ENCODE data around the gene MTERF4. TPM values are rescaled to one million over a fixed set of nuclear protein-coding genes. Genes with fewer than 3 reads are reported as not detected.

Gene MTERF4
- total and polyA plus RNA-seq, 2 of the 8 experiments (the other 6 are each of a cell fraction or from before 2014, with no cell fraction given) = 25.9 to 28.5 TPM

DNA sequence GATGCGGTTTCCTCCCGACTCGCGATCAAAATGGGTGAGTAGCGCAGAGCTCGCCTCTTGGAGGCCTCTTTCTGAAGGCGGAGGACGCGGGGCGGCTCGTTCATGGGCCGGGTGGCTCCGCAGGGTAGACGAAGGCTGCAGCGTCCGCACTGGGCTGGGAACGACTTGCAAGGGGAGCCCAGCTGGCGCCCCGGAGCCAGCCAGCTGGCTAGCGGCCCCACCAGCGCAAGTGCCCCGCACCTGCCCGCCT lies 47.5 kb upstream of the MTERF4 start:
- Histone ChIP-seq H2BK20ac (ENCODE audit: low read length) (no peak overlapping the region), H3K4me3 (ENCODE audit: extremely low read depth in 1 of 4, insufficient read depth in 2 of 4, low read depth in 3 of 4, low read length in 4 of 4) (peak overlapping the region; percentile 71 to 83 (median 79)), H2AK5ac (ENCODE audit: low read depth, low read length) (no peak overlapping the region), H2AFZ (ENCODE audit: low read length) (peak overlapping the region; percentile 77; the same call in 1 of the 2 replicates), H3K56ac (replicated peaks; ENCODE audit: insufficient read length, low read depth, low read length) (no peak overlapping the region), H3K79me2 (ENCODE audit: control insufficient read depth in 1 of 2, insufficient read depth in 2 of 2, low read length in 2 of 2) (peaks cover 0 to 32% of the 10 kb centered on the region in 2 experiments; a peak in 2 of 4 replicates), H3K9me3 (ENCODE audit: insufficient read depth in 2 of 2, low read depth in 1 of 2, low read length in 1 of 2) (no peaks in the 10 kb centered on the region), H3K9ac (replicated peaks in 1 of 4; ENCODE audit: extremely low read depth in 1 of 4, low read depth in 3 of 4, low read length in 3 of 4) (peak overlapping the region in 3 of 4 experiments; percentile 35 to 62 (median 46); a peak in 2 of 7 replicates), H3K23me2 (ENCODE audit: low read depth, low read length) (peaks cover 6% of the 10 kb centered on the region; the same call in 1 of the 2 replicates), H2BK5ac (ENCODE audit: low read depth, low read length) (no peak overlapping the region), H3K4ac (replicated peaks; ENCODE audit: insufficient read length, low read depth, low read length) (no peak overlapping the region), H3K79me1 (ENCODE audit: low read depth, low read length) (peaks cover 6% of the 10 kb centered on the region), H3K27me3 (replicated peaks in 1 of 4; ENCODE audit: control insufficient read depth in 3 of 4, extremely low read depth in 1 of 4, insufficient read depth in 3 of 4, low read length in 3 of 4) (0 out of 7 replicates have a peak, but pooled peaks cover 0 to 3% (median 2%) of the 10 kb centered on the region in 4 experiments), H3K27ac (ENCODE audit: low read depth, low read length) (no peak overlapping the region), H3K23ac (ENCODE audit: insufficient read length) (no peak overlapping the region), H3K18ac (ENCODE audit: extremely low read depth, low read length) (no peak overlapping the region), H2BK15ac (ENCODE audit: low read length) (no peak overlapping the region), H3K14ac (ENCODE audit: insufficient read length) (no peak overlapping the region), H4K20me1 (replicated peaks in 1 of 2; ENCODE audit: control insufficient read depth in 1 of 2, insufficient read depth in 2 of 2, low read length in 2 of 2) (peaks cover 1 to 11% of the 10 kb centered on the region in 2 experiments), H3K4me2 (ENCODE audit: insufficient read depth in 1 of 2, low read depth in 2 of 2, low read length in 2 of 2) (peak overlapping the region; percentile 71 to 98), H2BK120ac (replicated peaks; ENCODE audit: low read depth, low read length) (no peak overlapping the region), H2BK12ac (ENCODE audit: low read depth, low read length) (peak overlapping the region; percentile 60; the same call in 1 of the 2 replicates), H3K36me3 (ENCODE audit: control insufficient read depth in 2 of 4, insufficient read depth in 4 of 4, low read length in 3 of 4) (no peaks in the 10 kb centered on the region), H3K4me1 (replicated peaks in 1 of 4; ENCODE audit: control insufficient read depth in 3 of 4, insufficient read depth in 4 of 4, low read length in 3 of 4) (peaks cover 0 to 11% (median 7%) of the 10 kb centered on the region in 4 experiments; a peak in 6 of 7 replicates), H4K5ac (ENCODE audit: insufficient read length, low read depth, low read length) (no peak overlapping the region), H4K8ac (ENCODE audit: extremely low read depth, insufficient read depth, low read length) (peak overlapping the region; percentile 86; the same call in 1 of the 2 replicates), H4K91ac (replicated peaks; ENCODE audit: insufficient read length, low read length) (no peak overlapping the region)
- ChIA-PET CTCF (ENCODE audit: partially characterized antibody) (interaction anchor here (0.8 to 3.2 kb wide), 6 partner anchors 8 to 316 kb away, joined by 3 to 15 read pairs (median 4); no protein-coding TSS in a partner anchor), POLR2A (ENCODE audit: partially characterized antibody) (interaction anchor here (0.9 to 2.2 kb wide), 10 partner anchors 12 to 488 kb away, joined by 3 to 10 read pairs (median 3); partner anchors contain the start of genes ATG4B, MTERF4 and THAP4)
- FAIRE-seq (no peak), DNase-seq (ENCODE audit: low read depth in 1 of 2, low spot score in 2 of 2) (no peak)
- WGBS, 2 experiments (ENCODE audit: extremely low coverage in 1 of 2, insufficient coverage in 1 of 2, insufficient read length in 1 of 2, insufficient replicate concordance in 2 of 2, low coverage in 1 of 2, low lambda C conversion rate in 2 of 2, missing lambda C conversion rate in 1 of 2) = 3% methylated on average over 23 of the region's 23 CpGs; no CpG with 5 or more reads in 1 of the 2 experiments
- no peak; a peak in 2 of 3 replicates for TF ChIP-seq POLR2A (IDR thresholded peaks at IDR 0.05; ENCODE audit: control extremely low read depth in 1 of 2, low read depth in 2 of 2, low read length in 2 of 2)
- peak; percentile 1 for TF ChIP-seq GABPA (IDR thresholded peaks at IDR 0.05; ENCODE audit: borderline replicate concordance, insufficient read depth, low read length)

All from H1 (cell line).